ENCODE results near the gene SLC2A2.

SLC2A2 gene

DNA sequence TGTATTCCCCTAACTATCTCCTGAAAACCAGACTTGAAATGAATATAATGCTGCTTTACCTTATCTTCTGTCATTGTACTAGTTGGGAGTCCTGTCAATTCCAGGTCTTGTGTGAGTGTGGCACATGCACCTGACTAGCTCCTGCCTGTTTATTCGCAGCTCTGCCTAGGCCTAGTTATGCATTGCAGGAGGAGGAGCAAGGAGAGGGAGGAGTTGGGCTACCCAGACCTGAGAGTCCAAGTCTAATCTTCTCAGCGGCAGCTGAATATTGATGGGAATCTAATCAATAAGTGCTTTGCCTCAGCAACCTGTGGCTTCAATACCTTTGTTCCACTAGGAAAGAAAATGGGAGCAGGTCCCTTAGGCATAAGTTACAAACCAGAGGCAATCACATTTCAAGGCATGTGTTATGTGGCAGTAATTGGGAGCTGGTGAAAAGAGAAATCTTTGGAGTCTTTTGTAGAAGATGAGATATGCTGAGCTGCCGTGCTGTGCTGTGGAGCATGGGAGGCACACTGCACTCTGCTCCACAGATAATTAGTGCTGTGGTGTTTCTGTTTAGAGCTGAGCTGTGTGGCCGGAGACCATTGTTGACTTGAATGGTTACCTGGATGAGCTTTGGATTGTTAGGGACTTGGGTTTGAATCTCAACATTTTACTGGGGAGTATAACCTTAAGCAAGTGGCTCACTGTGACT lies at the start of gene SLC2A2:
Gene SLC2A2, minus strand, starts transcription at position 124 of the 697 bp plus-strand sequence. Its CDS starts 50 bp downstream, at position 74.
- TF ChIP-seq ZNF274 (IDR thresholded peaks at IDR 0.05; ENCODE audit: low read depth, low read length): no peak
- H3K4me3 ChIP-seq (ENCODE audit: low read length): no peak within 1 kb of the TSS

DNA sequence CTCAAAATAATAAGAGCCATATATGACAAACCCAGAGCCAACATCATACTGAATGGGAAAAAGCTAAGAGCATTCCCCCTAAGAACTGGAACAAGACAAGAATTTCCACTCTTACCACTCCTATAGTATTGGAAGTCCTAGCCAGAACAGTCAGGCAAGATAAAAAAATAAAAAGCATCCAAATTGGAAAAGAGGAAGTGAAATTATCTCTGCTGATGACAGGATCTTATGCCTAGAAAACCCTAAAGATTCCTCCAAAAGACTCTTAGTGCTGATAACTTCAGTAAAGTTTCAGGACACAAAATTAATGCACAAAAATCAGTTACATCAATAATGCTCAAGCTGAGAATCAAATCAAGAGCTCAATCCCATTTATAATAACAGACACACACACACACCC lies 45.9 kb upstream of the SLC2A2 start:
- no peak overlapping the region for H3K4me3 ChIP-seq (ENCODE audit: low read length)
- TF ChIP-seq ZNF274 (IDR thresholded peaks at IDR 0.05; ENCODE audit: low read depth, low read length): no peak

- no peak overlapping the region for H3K4me3 ChIP-seq (ENCODE audit: low read length)
- no peak for TF ChIP-seq ZNF274 (IDR thresholded peaks at IDR 0.05; ENCODE audit: low read depth, low read length)
Observed at GRCh38 chr3:171068658-171069057, 42.1 kb upstream of the SLC2A2 start.

- H3K4me3 ChIP-seq (ENCODE audit: low read length): no peak overlapping the region
- TF ChIP-seq ZNF274 (IDR thresholded peaks at IDR 0.05; ENCODE audit: low read depth, low read length): no peak
Observed at GRCh38 chr3:171066206-171066605, 39.7 kb upstream of the SLC2A2 start.

GRCh38 chr3:171065732-171066131 lies 39.2 kb upstream of the SLC2A2 start:
- no peak overlapping the region for H3K4me3 ChIP-seq (ENCODE audit: low read length)
- no peak for TF ChIP-seq ZNF274 (IDR thresholded peaks at IDR 0.05; ENCODE audit: low read depth, low read length)

DNA sequence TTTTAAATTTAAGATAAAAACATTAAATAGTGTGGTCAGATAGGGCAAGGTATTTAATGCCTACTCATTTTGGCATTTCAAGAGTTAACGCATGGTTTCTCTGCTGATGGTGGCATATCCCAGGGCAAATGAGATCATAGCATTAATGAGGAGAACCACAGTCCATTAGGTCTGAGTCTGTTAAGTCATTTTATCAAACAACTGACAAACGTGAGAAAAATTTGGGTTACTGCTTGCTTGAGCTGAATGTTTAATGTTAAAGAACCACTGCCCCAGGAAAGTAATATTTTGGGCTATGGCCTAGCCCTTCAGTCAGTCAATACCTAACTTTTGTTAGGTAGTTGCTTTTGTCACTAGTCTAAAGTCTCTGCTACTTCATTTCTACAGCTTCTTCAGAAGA lies 37.9 kb upstream of the SLC2A2 start:
- no peak for TF ChIP-seq ZNF274 (IDR thresholded peaks at IDR 0.05; ENCODE audit: low read depth, low read length)

GRCh38 chr3:171061749-171062148 lies 35.2 kb upstream of the SLC2A2 start:
- TF ChIP-seq ZNF274 (IDR thresholded peaks at IDR 0.05; ENCODE audit: low read depth, low read length): no peak
- no peak overlapping the region for H3K4me3 ChIP-seq (ENCODE audit: low read length)

More for the DNA sequence above, 37.9 kb upstream of the SLC2A2 start:
- no peak overlapping the region for H3K4me3 ChIP-seq (ENCODE audit: low read length)

- no peak for TF ChIP-seq ZNF274 (IDR thresholded peaks at IDR 0.05; ENCODE audit: low read depth, low read length)
- H3K4me3 ChIP-seq (ENCODE audit: low read length): no peak overlapping the region
Observed at GRCh38 chr3:171059978-171060377, 33.5 kb upstream of the SLC2A2 start.

GRCh38 chr3:171058873-171059603 lies 32.5 kb upstream of the SLC2A2 start:
- H3K4me3 ChIP-seq (ENCODE audit: low read length): no peak overlapping the region
- no peak for TF ChIP-seq ZNF274 (IDR thresholded peaks at IDR 0.05; ENCODE audit: low read depth, low read length)

DNA sequence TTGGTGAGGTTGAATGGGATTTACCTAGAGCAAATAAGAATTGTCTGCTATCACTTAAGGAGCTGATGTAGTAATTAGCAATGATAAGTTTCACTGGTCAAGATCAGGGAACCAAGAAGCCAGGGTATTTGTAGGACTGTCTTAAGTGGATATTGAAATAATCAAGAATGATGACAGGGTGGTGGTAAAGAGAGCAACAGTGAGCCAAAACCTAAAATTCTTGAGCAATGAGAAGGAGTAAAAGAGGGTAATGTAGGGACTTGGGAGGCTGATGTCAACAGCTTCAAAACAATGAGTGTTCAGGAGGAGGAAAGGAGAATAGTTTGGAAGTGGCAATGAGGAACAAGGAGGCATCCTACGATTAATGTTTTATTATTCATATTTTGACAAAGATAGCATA lies 31.5 kb upstream of the SLC2A2 start:
- H3K4me3 ChIP-seq (ENCODE audit: low read length): no peak overlapping the region
- TF ChIP-seq ZNF274 (IDR thresholded peaks at IDR 0.05; ENCODE audit: low read depth, low read length): no peak

GRCh38 chr3:171057072-171057471 lies 30.6 kb upstream of the SLC2A2 start:
- H3K4me3 ChIP-seq (ENCODE audit: low read length): no peak overlapping the region
- TF ChIP-seq ZNF274 (IDR thresholded peaks at IDR 0.05; ENCODE audit: low read depth, low read length): no peak

- no peak for TF ChIP-seq ZNF274 (IDR thresholded peaks at IDR 0.05; ENCODE audit: low read depth, low read length)
- H3K4me3 ChIP-seq (ENCODE audit: low read length): no peak overlapping the region
Observed at GRCh38 chr3:171056528-171056927, 30.0 kb upstream of the SLC2A2 start.

GRCh38 chr3:171055336-171056178 lies 29.0 kb upstream of the SLC2A2 start:
- no peak for TF ChIP-seq ZNF274 (IDR thresholded peaks at IDR 0.05; ENCODE audit: low read depth, low read length)
- H3K4me3 ChIP-seq (ENCODE audit: low read length): no peak overlapping the region

DNA sequence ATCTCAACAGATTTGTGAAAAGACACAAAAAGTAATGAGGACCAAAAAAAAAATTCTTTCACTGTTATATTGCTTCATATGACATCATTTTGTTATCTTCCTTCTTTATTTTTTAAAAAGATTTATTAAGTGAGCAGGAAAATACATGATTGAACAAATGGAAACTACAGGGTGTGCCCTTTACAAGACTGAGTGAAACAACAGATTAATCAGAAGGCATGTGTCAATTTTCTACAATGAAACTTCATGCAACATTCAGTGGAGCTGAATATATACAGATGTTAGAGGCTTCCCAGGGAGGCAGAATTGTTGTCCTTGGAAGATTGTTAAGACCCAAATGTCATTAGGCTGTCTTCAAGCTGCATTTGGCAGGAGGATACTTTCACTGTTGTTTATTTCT lies 28.4 kb upstream of the SLC2A2 start:
- no peak for TF ChIP-seq ZNF274 (IDR thresholded peaks at IDR 0.05; ENCODE audit: low read depth, low read length)
- no peak overlapping the region for H3K4me3 ChIP-seq (ENCODE audit: low read length)

Measured in GM08714 (cell line).